ENCODE data around the gene BTN2A1.

GRCh38 chr6:26447257-26447656 lies 10.5 kb upstream of the BTN2A1 start:
- TF ChIP-seq EP300 (IDR thresholded peaks at IDR 0.05) (no peak), CTCF (IDR thresholded peaks at IDR 0.05) (no peak), POLR2A (IDR thresholded peaks at IDR 0.05) (no peak)

Data from tibial nerve (tissue), 4 donors.